BE2C (cell line): ENCODE measurements around the gene POLE3.

ENCODE experiments used
- DNase-seq: peaks from one replicate; pipeline ENCODE4 v3.0.0-alpha.2; 2020
- H3K27me3 ChIP-seq: fragments of 250-450 bp; sonication (Bioruptor Pico); 2 replicates; pipeline ENCODE4 v1.5.1; 2020; ENCODE audit warnings: mild to moderate bottlenecking
- H3K36me3 ChIP-seq: fragments of 250-450 bp; sonication (Bioruptor Pico); 2 replicates; pipeline ENCODE4 v1.5.1; 2020; ENCODE audit warnings: mild to moderate bottlenecking
- H3K4me1 ChIP-seq: fragments of 250-450 bp; sonication (Bioruptor Pico); 2 replicates; pipeline ENCODE4 v1.5.1; 2020
- H3K4me3 ChIP-seq: 2 replicates; pipeline ENCODE4 v1.5.1; 2011; ENCODE audit warnings: low read depth, low read length
- H3K9me3 ChIP-seq: fragments of 250-450 bp; sonication (Bioruptor Pico); 2 replicates; pipeline ENCODE4 v1.5.1; 2020
- CTCF ChIP-seq: IDR thresholded peaks from 2 replicates; pipeline ENCODE4 v1.5.1; 2012; ENCODE audit warnings: mild to moderate bottlenecking, low read depth, low read length

POLE3 gene

GRCh38 chr9:113359385-113359784 is 51.1 kb downstream of the POLE3 start:
- TF ChIP-seq CTCF = no peak
- no peak for DNase-seq
- no peaks in the 10 kb centered on the region for H3K9me3 ChIP-seq
- peaks cover 3% of the 10 kb centered on the region; the same call in 1 of the 2 replicates for H3K27me3 ChIP-seq
- no peaks in the 10 kb centered on the region for H3K36me3 ChIP-seq
- H3K4me1 ChIP-seq = no peaks in the 10 kb centered on the region; the same call in 1 of the 2 replicates
- H3K4me3 ChIP-seq = no peak overlapping the region
